Astrocyte (in vitro differentiated cells and primary cell): ENCODE results near the gene METTL24. TPM values are rescaled to one million over a fixed set of nuclear protein-coding genes. Genes with fewer than 3 reads are reported as not detected.
A peak's percentile ranks its signal among the peaks of the same experiment; 100 is the strongest.

Experiments used
- DNase-seq: peaks from one replicate; pipeline ENCODE4 v3.0.0-alpha.2; 2010; ENCODE audit warnings: low read depth
- FAIRE-seq: peaks from 2 replicates; lab custom pipeline; 2011; peaks lifted over from hg19 to GRCh38; lab: Jason Lieb, UNC
- H2AFZ ChIP-seq: 2 replicates; pipeline ENCODE4 v1.6.0; 2012; ENCODE audit warnings: low read depth, low read length, inconsistent platforms
- H3K27ac ChIP-seq: 2 replicates; pipeline ENCODE4 v1.5.1; 2011; ENCODE audit warnings: low read depth, low read length, inconsistent platforms
- H3K27me3 ChIP-seq: 2 replicates; pipeline ENCODE4 v1.6.0; 2011; ENCODE audit warnings: low read length, inconsistent platforms; ENCODE audit not compliant: insufficient read depth
- H3K36me3 ChIP-seq: 2 replicates; pipeline ENCODE4 v1.5.1; 2011; ENCODE audit warnings: low read length, inconsistent platforms; ENCODE audit not compliant: insufficient read depth
- H3K4me1 ChIP-seq: 2 replicates; pipeline ENCODE4 v1.5.1; 2011; ENCODE audit warnings: low read length, inconsistent platforms; ENCODE audit not compliant: insufficient read depth
- H3K4me2 ChIP-seq: 2 replicates; pipeline ENCODE4 v1.6.0; 2012; ENCODE audit warnings: low read length, inconsistent platforms
- H3K4me3 ChIP-seq: 2 replicates; pipeline ENCODE4 v1.5.1; 2011; ENCODE audit warnings: low read depth, mild to moderate bottlenecking, low read length, inconsistent platforms; ENCODE audit not compliant: insufficient read depth
- H3K79me2 ChIP-seq: 2 replicates; pipeline ENCODE4 v1.6.0; 2012; ENCODE audit warnings: mild to moderate bottlenecking, low read length, inconsistent platforms; ENCODE audit not compliant: insufficient read depth
- H3K9ac ChIP-seq: 2 replicates; pipeline ENCODE4 v1.6.0; 2012; ENCODE audit warnings: mild to moderate bottlenecking, low read length, inconsistent platforms
- H3K9me3 ChIP-seq: 2 replicates; pipeline ENCODE4 v1.5.1; 2012; ENCODE audit warnings: low read depth, mild to moderate bottlenecking, low read length, inconsistent platforms; ENCODE audit not compliant: insufficient read depth
- H4K20me1 ChIP-seq: 2 replicates; pipeline ENCODE4 v1.6.0; 2012; ENCODE audit warnings: low read length, inconsistent platforms; ENCODE audit not compliant: insufficient read depth
- H3K27ac Mint-ChIP-seq: one replicate; pipeline ENCODE4 v1.8.0; 2021; ENCODE audit warnings: mild to moderate bottlenecking, mixed read lengths; ENCODE audit not compliant: unreplicated experiment
- H3K27me3 Mint-ChIP-seq: one replicate; pipeline ENCODE4 v1.8.0; 2021; ENCODE audit warnings: low read depth, mixed read lengths; ENCODE audit not compliant: unreplicated experiment
- H3K36me3 Mint-ChIP-seq: one replicate; pipeline ENCODE4 v1.8.0; 2021; ENCODE audit warnings: low read depth, mixed read lengths; ENCODE audit not compliant: unreplicated experiment
- H3K4me1 Mint-ChIP-seq: one replicate; pipeline ENCODE4 v1.8.0; 2021; ENCODE audit warnings: low read depth, mixed read lengths; ENCODE audit not compliant: unreplicated experiment
- H3K4me3 Mint-ChIP-seq: one replicate; pipeline ENCODE4 v1.8.0; 2021; ENCODE audit warnings: mild to moderate bottlenecking, moderate library complexity, mixed read lengths; ENCODE audit not compliant: unreplicated experiment
- H3K9me3 Mint-ChIP-seq: one replicate; pipeline ENCODE4 v1.8.0; 2021; ENCODE audit warnings: mild to moderate bottlenecking, mixed read lengths; ENCODE audit not compliant: unreplicated experiment
- EZH2 ChIP-seq: IDR thresholded peaks from 2 replicates; pipeline ENCODE4 v1.6.1; 2012; ENCODE audit warnings: mild to moderate bottlenecking, low read length, inconsistent platforms; ENCODE audit not compliant: insufficient read depth
- total RNA-seq: library from RNA; stranded (reverse); gene quantifications from 2 replicates; pipeline ENCODE4 v1.2.1, GENCODE V29; 2021
- TF ChIP-seq, protein P1 (sequence below): IDR thresholded peaks from 2 replicates; pipeline ENCODE4 v1.5.1; 2011; ENCODE audit warnings: low read depth, mild to moderate bottlenecking, inconsistent platforms, low read length, moderate library complexity; ENCODE audit not compliant: insufficient read depth

METTL24 gene
- total RNA-seq, 1 donor from 2014 or later, result 0.75 TPM

DNA sequence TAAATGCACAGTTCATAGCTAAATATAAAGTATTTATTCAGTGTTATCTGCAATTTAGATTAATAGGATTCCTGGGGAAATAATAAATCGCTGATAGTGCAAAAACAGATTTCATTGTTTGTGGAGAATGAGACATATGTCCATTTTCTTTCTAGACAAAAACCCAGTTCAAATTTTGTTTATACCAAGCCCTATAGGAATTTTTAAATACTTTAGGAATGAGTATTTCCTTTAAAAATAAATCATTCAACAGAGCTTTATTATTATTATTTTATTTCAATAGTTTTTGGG is 86.5 kb downstream of the METTL24 start:
- Histone ChIP-seq H3K36me3 (no peaks in the 10 kb centered on the region), H4K20me1 (no peaks in the 10 kb centered on the region), H3K9me3 (no peaks in the 10 kb centered on the region), H2AFZ (no peak overlapping the region), H3K9ac (no peak overlapping the region), H3K4me2 (no peak overlapping the region), H3K4me3 (no peak overlapping the region), H3K27me3 (no peaks in the 10 kb centered on the region), H3K79me2 (no peaks in the 10 kb centered on the region), H3K4me1 (no peaks in the 10 kb centered on the region), H3K27ac (no peak overlapping the region)
- TF ChIP-seq, protein P1, sequence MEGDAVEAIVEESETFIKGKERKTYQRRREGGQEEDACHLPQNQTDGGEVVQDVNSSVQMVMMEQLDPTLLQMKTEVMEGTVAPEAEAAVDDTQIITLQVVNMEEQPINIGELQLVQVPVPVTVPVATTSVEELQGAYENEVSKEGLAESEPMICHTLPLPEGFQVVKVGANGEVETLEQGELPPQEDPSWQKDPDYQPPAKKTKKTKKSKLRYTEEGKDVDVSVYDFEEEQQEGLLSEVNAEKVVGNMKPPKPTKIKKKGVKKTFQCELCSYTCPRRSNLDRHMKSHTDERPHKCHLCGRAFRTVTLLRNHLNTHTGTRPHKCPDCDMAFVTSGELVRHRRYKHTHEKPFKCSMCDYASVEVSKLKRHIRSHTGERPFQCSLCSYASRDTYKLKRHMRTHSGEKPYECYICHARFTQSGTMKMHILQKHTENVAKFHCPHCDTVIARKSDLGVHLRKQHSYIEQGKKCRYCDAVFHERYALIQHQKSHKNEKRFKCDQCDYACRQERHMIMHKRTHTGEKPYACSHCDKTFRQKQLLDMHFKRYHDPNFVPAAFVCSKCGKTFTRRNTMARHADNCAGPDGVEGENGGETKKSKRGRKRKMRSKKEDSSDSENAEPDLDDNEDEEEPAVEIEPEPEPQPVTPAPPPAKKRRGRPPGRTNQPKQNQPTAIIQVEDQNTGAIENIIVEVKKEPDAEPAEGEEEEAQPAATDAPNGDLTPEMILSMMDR, result no peak
- TF ChIP-seq EZH2, result no peak
- no peak for FAIRE-seq
- Mint-ChIP-seq H3K4me1 (peaks cover 14% of the 10 kb centered on the region), H3K9me3 (peaks cover 2% of the 10 kb centered on the region), H3K27ac (no peak overlapping the region), H3K36me3 (no peaks in the 10 kb centered on the region), H3K4me3 (no peak overlapping the region), H3K27me3 (no peaks in the 10 kb centered on the region)
- no peak for DNase-seq

DNA sequence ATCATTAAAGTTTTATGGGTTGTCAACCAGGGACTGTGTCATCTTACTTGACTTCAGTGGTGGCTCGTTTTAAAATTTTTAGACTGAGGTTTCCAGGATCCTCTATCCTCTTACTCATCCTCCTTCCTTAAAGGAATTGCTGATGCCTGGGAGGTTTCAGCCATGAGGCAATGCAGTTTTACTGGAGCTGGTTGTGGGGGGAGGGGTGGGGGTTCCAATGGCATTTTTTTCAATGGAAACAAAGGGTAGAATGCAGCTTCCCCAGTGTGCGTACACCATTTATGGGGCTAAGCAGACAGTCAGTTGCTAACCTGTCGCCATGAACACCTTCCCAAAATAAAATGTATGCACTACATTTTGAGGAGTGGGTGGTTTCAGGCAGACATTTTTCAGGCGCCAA is 88.0 kb downstream of the METTL24 start:
- Histone ChIP-seq H3K9me3 (no peaks in the 10 kb centered on the region), H3K4me2 (no peak overlapping the region), H3K79me2 (no peaks in the 10 kb centered on the region), H3K4me1 (no peaks in the 10 kb centered on the region), H3K27ac (no peak overlapping the region), H3K27me3 (no peaks in the 10 kb centered on the region), H4K20me1 (no peaks in the 10 kb centered on the region), H3K9ac (no peak overlapping the region), H3K4me3 (no peak overlapping the region), H2AFZ (no peak overlapping the region), H3K36me3 (no peaks in the 10 kb centered on the region)
- Mint-ChIP-seq H3K36me3 (no peaks in the 10 kb centered on the region), H3K4me1 (peaks cover 14% of the 10 kb centered on the region), H3K9me3 (no peaks in the 10 kb centered on the region), H3K27me3 (no peaks in the 10 kb centered on the region), H3K27ac (peak overlapping the region; percentile 94), H3K4me3 (peak overlapping the region; percentile 37)
- no peak for DNase-seq
- no peak for TF ChIP-seq EZH2
- TF ChIP-seq, protein P1, result no peak
- FAIRE-seq, result no peak

DNA sequence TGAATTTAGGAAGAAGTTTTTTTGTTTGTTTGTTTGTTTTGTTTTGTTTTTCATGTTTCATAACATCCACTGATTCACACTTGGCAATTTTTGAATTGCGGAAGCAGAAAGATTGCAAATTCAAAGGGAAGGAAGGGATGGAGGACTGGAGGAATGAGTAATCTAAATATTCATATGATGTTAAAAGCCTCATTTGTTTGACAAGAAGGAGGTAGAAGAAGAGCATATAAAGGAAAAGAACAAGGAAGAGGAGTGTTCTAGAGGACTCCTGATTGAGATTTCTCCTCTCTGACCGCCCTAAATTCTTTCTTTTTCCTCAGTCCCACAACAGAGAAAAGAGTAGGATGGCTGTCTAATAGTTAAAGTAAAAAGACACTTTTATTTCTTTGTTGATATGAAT is 88.5 kb downstream of the METTL24 start:
- no peak for FAIRE-seq
- no peaks in the 10 kb centered on the region for H3K36me3 Mint-ChIP-seq

More for the DNA sequence above, 88.5 kb downstream of the METTL24 start:
- H3K36me3 ChIP-seq, result no peaks in the 10 kb centered on the region
- H3K4me2 ChIP-seq, result no peak overlapping the region
- no peak for TF ChIP-seq EZH2
- TF ChIP-seq, protein P1, result no peak
- H3K9ac ChIP-seq, result no peak overlapping the region
- H3K4me3 ChIP-seq, result no peak overlapping the region
- no peaks in the 10 kb centered on the region for H3K27me3 Mint-ChIP-seq
- H3K9me3 Mint-ChIP-seq, result no peaks in the 10 kb centered on the region
- no peak overlapping the region for H3K27ac ChIP-seq
- peaks cover 14% of the 10 kb centered on the region for H3K4me1 Mint-ChIP-seq
- H2AFZ ChIP-seq, result no peak overlapping the region
- no peak for DNase-seq
- no peaks in the 10 kb centered on the region for H3K27me3 ChIP-seq
- no peaks in the 10 kb centered on the region for H3K9me3 ChIP-seq
- H3K4me3 Mint-ChIP-seq, result peak overlapping the region; percentile 37
- H3K4me1 ChIP-seq, result no peaks in the 10 kb centered on the region
- no peaks in the 10 kb centered on the region for H4K20me1 ChIP-seq
- H3K79me2 ChIP-seq, result no peaks in the 10 kb centered on the region
- peak overlapping the region; percentile 94 for H3K27ac Mint-ChIP-seq
